HUES64 (cell line): ENCODE data around the gene DIAPH3.

Experiments
- H3K27ac ChIP-seq: 2 replicates; pipeline ENCODE4 v1.7.0; 2013; ENCODE audit warnings: low read depth, low read length, inconsistent platforms
- H3K27me3 ChIP-seq: 2 replicates; pipeline ENCODE4 v1.6.1; 2013; ENCODE audit warnings: mild to moderate bottlenecking, low read length; ENCODE audit not compliant: insufficient read depth
- H3K36me3 ChIP-seq: 2 replicates; pipeline ENCODE4 v1.6.1; 2013; ENCODE audit warnings: mild to moderate bottlenecking, low read length; ENCODE audit not compliant: insufficient read depth
- H3K4me1 ChIP-seq: 2 replicates; pipeline ENCODE4 v1.6.1; 2013; ENCODE audit warnings: mild to moderate bottlenecking, low read length, moderate library complexity; ENCODE audit not compliant: insufficient read depth
- H3K4me3 ChIP-seq: 2 replicates; pipeline ENCODE4 v1.5.1; 2013; ENCODE audit warnings: mild to moderate bottlenecking, low read length, moderate library complexity
- H3K9ac ChIP-seq: 2 replicates; pipeline ENCODE4 v1.6.1; 2013; ENCODE audit warnings: mild to moderate bottlenecking, low read depth, low read length
- H3K9me3 ChIP-seq: 2 replicates; pipeline ENCODE4 v1.6.1; 2013; ENCODE audit warnings: low read depth, low read length; ENCODE audit not compliant: insufficient read depth
- WGBS: fragments of 150-250, 120-280 bp; methylation state at CpG from one replicate; pipeline ENCODE4 v1.1.7; 2013; ENCODE audit warnings: missing lambda C conversion rate; 5-methylcytosine and 5-hydroxymethylcytosine counted together

Gene DIAPH3

DNA sequence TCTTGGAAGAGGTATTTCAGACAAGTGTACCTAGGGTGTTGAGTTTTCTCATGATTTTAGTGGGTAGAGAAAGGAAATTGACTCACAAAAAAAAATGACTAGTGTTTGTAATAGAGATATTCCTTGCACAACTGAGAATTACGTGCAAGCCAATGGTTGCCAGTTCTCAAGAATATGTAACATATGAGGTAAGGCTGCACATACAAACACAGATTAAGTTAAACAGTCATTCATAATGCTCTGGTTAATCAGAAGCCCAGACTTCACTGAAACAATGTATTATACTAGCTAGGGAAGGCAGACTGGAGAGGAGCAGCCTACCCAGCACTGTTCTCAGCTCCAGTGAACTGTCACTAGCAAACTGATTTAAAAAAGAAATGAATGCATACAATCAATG is 418.3 kb downstream of the DIAPH3 start:
- H3K9me3 ChIP-seq, result no peaks in the 10 kb centered on the region
- H3K27ac ChIP-seq, result no peak overlapping the region
- WGBS, result 87% methylated on average over 1 of the region's 1 CpG
- H3K36me3 ChIP-seq, result no peaks in the 10 kb centered on the region
- H3K4me1 ChIP-seq, result peaks cover 36% of the 10 kb centered on the region
- no peaks in the 10 kb centered on the region for H3K27me3 ChIP-seq
- H3K9ac ChIP-seq, result no peak overlapping the region
- H3K4me3 ChIP-seq, result no peak overlapping the region

DNA sequence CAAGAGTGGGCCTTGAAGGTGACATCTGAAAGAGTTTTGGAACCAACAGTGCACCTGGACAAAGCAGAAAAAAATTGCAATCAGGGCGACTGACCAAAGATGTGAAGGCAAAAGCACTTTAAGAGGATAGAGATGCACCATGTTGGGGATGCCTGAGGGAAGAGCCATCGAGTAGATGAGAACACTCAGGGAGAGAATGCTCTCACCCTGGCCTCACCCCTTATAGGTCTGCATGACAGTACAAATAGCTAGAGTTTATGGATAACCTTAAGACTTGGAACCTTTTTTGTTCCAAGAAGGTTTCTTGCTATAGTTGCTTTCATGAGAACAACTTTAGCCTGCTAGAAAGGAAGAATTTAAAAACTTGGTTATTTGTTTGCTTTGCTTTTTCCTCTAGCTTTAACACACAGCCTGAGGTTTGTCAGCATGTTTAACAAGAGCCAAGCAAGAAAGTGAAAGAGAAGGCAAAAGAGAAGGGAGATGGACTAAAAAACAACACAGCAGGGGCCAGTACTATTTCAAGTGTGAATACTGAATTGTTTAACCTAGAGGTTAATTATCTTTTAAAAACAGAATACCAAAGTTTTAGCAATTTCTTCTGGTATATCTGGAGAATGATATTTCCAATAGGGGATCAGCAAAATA is 418.9 kb downstream of the DIAPH3 start:
- Histone ChIP-seq H3K9me3 (no peaks in the 10 kb centered on the region), H3K27me3 (no peaks in the 10 kb centered on the region), H3K4me3 (no peak overlapping the region), H3K36me3 (no peaks in the 10 kb centered on the region), H3K27ac (peak overlapping the region; percentile 29; the same call in 1 of the 2 replicates), H3K9ac (no peak overlapping the region), H3K4me1 (peaks cover 31% of the 10 kb centered on the region)
- 70% methylated on average over 2 of the region's 2 CpGs for WGBS

DNA sequence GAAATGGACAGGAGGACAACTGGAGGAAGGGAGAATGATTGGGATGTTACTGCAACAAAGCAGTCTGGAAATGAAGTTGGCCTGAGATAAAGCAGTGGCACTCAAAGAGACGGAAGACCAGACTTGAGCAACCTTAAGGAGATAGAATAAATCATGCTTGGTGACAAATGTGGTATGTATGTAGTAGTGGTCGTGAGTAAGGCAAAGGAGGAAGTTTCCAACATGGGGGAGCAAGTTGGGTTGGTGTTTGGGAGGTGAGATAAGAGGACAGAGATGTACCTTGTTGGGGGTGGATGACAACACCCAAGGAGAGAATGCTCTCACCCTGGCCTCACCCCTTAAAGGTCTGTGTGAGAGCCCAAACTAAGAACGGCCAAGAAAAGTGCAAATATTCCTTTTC is 420.5 kb downstream of the DIAPH3 start:
- 82% methylated on average over 3 of the region's 3 CpGs for WGBS
- Histone ChIP-seq H3K9me3 (no peaks in the 10 kb centered on the region), H3K4me1 (peaks cover 28% of the 10 kb centered on the region)

DNA sequence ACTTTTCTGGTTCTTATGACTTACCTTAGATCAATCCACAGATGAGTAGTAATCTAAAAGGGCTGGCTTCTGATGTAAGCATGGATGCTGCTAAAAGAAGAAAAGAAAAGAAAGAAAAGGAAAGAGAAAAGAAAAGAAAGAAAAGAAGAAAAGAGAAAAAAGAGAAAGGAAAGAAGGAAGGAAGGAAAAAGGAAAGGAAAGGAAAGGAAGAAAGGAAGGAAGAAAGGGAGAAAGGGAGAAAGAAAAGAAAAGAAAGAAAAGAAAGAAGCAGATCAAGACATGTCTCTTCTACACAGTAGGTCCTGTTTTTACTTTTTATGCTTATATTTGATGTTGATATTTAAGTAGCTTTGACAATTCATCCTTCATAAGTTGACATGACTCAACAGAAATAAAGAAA is 421.3 kb downstream of the DIAPH3 start:
- no peaks in the 10 kb centered on the region for H3K9me3 ChIP-seq
- no peaks in the 10 kb centered on the region for H3K27me3 ChIP-seq
- H3K4me1 ChIP-seq, result peaks cover 28% of the 10 kb centered on the region
- no peaks in the 10 kb centered on the region for H3K36me3 ChIP-seq
- no peak overlapping the region for H3K4me3 ChIP-seq
- no peak overlapping the region for H3K27ac ChIP-seq
- H3K9ac ChIP-seq, result no peak overlapping the region

More for the DNA sequence above, 420.5 kb downstream of the DIAPH3 start:
- no peak overlapping the region; the same call in 1 of the 2 replicates for H3K27ac ChIP-seq
- no peaks in the 10 kb centered on the region for H3K27me3 ChIP-seq
- no peaks in the 10 kb centered on the region for H3K36me3 ChIP-seq
- H3K4me3 ChIP-seq, result no peak overlapping the region
- no peak overlapping the region for H3K9ac ChIP-seq

DNA sequence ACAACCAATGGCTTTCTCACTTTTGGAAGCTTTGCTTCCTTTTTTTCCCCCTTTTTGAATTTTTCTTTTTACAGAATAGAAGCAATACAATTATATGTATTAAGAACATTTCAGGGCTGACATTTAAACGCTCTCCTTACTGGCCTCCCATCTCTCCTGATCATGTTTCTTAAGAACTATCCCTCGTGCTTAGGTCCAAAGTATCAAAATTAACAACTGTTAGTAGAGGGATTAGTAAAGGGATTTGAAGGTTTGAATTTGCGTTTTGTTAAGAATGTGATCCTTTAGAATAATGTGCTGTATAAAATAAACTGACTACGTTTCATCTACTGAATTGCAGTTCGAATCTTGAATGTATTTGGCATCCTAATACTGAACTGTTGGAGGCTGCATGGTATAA is 424.8 kb downstream of the DIAPH3 start:
- Histone ChIP-seq H3K4me3 (no peak overlapping the region), H3K9me3 (no peaks in the 10 kb centered on the region), H3K27ac (no peak overlapping the region), H3K27me3 (no peaks in the 10 kb centered on the region), H3K4me1 (peaks cover 13% of the 10 kb centered on the region), H3K36me3 (no peaks in the 10 kb centered on the region), H3K9ac (no peak overlapping the region)
- WGBS, result 82% methylated on average over 5 of the region's 5 CpGs

DNA sequence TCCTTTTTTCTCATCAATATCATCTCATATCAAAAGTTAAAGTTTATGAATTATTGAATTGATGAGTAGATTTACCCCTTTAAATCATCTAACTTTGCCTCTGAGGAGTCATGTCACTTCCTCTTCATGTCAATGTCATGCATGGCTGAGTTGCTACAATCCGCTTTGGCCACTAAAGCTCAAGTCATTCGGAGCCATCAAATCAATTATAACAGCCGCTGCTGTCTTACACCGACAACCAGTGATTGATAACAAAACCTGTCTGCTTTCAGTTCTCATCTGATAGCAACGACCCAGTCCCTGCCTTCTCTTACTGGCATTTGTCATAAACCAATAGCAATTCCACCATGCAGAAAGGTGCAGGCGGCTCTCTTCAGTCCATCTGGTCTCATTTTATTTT is 429.3 kb downstream of the DIAPH3 start:
- Histone ChIP-seq H3K4me1 (no peaks in the 10 kb centered on the region), H3K27ac (no peak overlapping the region), H3K4me3 (no peak overlapping the region), H3K27me3 (no peaks in the 10 kb centered on the region), H3K9me3 (no peaks in the 10 kb centered on the region), H3K9ac (no peak overlapping the region), H3K36me3 (no peaks in the 10 kb centered on the region)
- WGBS, result 89% methylated on average over 6 of the region's 6 CpGs

DNA sequence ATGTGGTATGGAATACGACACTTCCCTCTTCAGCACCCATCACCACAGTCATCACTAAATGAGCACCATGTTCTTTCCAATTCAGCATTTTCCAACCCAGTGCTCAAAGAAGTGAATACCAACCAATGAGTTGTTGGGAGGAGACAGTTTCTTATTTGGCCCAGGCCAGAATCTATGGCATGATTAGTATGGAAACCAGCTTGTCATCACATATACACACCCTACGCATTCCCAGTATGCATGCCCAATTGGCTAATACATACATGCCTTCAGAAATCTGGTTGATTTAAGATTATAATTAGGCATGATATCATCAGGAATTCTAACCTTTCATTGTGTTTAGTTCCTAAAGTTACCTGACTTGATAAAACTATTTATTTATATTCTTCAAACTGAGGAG is 430.0 kb downstream of the DIAPH3 start:
- Histone ChIP-seq H3K27ac (no peak overlapping the region), H3K9ac (no peak overlapping the region), H3K36me3 (no peaks in the 10 kb centered on the region), H3K27me3 (no peaks in the 10 kb centered on the region), H3K4me3 (no peak overlapping the region), H3K4me1 (no peaks in the 10 kb centered on the region), H3K9me3 (no peaks in the 10 kb centered on the region)
- WGBS, result 90% methylated on average over 1 of the region's 2 CpGs

DNA sequence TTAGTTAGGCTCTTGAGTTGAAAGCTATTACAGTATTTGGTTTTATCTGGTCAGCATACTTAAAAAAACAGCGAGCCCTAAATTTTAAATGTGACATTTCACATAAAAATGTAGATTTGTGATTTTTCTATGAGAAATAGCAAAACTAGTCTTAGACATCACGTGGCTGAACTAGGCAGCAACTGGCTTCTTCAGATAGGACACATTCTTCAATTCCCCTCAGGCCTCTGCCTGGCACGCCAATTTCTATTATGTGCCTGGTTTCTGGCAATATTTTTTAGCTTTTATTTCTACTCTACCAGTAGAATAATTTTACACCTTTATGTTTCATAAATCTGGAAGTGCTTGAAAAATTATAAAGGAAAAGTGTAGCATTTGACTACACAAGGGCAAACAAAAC is 433.7 kb downstream of the DIAPH3 start:
- WGBS, result 88% methylated on average over 3 of the region's 3 CpGs
- Histone ChIP-seq H3K36me3 (no peaks in the 10 kb centered on the region), H3K27ac (no peak overlapping the region), H3K9me3 (no peaks in the 10 kb centered on the region), H3K9ac (no peak overlapping the region), H3K4me1 (no peaks in the 10 kb centered on the region), H3K4me3 (no peak overlapping the region), H3K27me3 (no peaks in the 10 kb centered on the region)

DNA sequence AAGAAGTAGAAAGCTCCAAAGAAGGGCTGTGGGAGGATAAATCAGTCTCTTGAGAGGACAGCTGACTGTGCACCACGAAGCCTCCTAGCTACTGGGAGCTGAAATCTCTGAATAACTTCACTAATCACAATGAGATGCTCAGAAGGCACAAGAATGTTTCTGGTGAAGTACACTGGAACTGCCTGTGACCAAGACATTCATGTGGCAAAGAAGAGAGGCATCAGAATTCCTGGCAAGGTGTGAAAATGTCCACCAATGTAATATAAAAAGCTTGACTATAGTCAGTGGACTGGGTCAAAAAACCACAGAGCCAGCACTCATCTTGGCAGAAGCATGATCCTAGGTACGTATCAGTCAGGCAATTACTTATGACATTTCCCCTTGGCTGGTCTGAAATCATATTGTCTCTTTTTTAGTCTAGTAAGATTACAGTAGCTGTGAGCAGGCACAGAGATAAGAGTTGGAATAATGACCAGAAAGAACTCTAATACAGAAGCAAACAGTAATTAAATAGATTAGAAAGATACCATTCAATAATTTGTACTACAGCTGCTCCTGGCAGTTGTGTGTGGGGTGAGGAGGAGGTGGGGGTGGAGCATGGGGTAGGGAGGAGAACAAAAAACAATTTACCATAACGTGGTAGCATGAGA is 434.7 kb downstream of the DIAPH3 start:
- H3K4me3 ChIP-seq, result no peak overlapping the region
- no peaks in the 10 kb centered on the region for H3K4me1 ChIP-seq
- H3K27me3 ChIP-seq, result no peaks in the 10 kb centered on the region
- 93% methylated on average over 3 of the region's 3 CpGs for WGBS
- H3K36me3 ChIP-seq, result no peaks in the 10 kb centered on the region
- no peak overlapping the region for H3K27ac ChIP-seq
- H3K9me3 ChIP-seq, result no peaks in the 10 kb centered on the region
- no peak overlapping the region for H3K9ac ChIP-seq

DNA sequence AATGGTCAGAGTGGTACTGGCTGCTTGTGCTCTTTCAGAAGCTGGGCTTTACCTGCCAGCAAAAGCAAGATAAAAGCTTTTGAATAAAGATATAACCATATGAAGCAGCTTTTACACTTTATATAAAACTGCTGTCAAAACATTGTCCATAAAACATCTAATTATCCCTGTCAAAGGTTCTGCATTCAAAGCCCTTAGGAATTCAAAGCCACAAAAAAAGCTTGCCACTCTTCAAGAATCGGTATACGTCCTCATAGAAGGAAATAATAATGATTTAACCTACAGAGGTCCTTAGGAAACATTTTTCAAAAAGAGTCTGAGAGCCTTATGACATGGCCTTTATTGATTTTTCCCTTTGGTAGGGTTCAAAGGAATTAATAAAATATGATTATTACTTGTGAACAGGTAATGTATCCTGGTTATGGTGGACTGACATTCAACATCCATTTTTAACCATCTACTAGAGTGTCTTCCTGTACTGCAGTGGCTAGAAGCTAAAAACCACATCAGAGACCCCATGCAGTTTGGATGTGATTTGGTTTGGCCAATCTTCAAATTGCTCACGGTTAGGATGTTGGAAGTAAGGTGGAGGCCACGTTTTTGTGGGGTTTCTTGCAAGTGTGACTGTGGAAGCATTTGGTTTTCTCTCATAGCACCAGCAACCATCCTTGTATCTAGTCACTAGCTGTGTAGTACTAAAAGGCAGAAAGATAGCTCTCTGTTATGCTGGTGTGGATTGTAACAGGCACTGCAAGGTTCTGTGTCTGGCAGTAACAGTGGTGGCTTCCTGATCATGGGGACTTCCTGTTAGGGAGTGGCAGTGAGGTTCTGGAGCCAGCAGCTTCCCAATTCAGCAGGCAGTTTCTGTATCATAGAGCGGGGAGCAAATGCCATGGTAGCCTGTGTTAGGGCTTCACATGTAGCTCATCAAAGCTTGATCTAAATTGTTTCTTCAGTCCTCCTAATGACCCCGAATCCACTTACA is 441.5 kb downstream of the DIAPH3 start:
- WGBS, result 91% methylated on average over 6 of the region's 6 CpGs
- no peak overlapping the region for H3K27ac ChIP-seq
- no peaks in the 10 kb centered on the region for H3K36me3 ChIP-seq
- H3K4me3 ChIP-seq, result no peak overlapping the region
- no peaks in the 10 kb centered on the region for H3K4me1 ChIP-seq
- H3K27me3 ChIP-seq, result no peaks in the 10 kb centered on the region
- no peak overlapping the region for H3K9ac ChIP-seq
- H3K9me3 ChIP-seq, result no peaks in the 10 kb centered on the region

DNA sequence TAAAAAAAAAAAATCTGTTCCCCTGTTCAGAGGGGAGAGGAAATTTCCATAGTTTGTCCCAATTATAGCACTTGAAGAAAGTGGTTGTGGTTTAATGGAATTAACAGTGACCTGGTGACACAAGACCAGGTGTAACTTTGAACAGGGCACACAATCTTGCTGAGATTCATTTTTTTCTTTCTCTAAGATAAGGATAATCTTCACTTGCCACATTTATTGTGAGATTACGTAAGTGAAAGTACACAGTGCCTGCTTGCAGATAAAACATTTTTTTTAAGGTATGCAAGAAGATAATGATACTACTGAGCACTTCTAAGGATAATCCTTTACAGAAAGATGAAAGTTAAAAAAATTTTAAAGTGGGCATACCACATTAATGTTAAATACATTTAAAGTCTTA is 448.1 kb downstream of the DIAPH3 start:
- Histone ChIP-seq H3K4me1 (0 out of 2 replicates have a peak, but pooled peaks cover 6% of the 10 kb centered on the region), H3K27ac (no peak overlapping the region), H3K4me3 (no peak overlapping the region), H3K9ac (no peak overlapping the region), H3K36me3 (no peaks in the 10 kb centered on the region), H3K27me3 (no peaks in the 10 kb centered on the region), H3K9me3 (no peaks in the 10 kb centered on the region)
- WGBS, result 90% methylated on average over 1 of the region's 1 CpG
